T follicular helper cell (primary cell): ENCODE results near the gene COL7A1.

Experiments
- DNase-seq: peaks from one replicate; pipeline ENCODE4 v3.0.0-alpha.2; 2020; ENCODE audit warnings: low read depth

Gene COL7A1

GRCh38 chr3:48591886-48592518, 3.1 kb downstream of the COL7A1 start:
- DNase-seq: no peak

GRCh38 chr3:48591436-48591835, 3.7 kb downstream of the COL7A1 start:
- no peak for DNase-seq

GRCh38 chr3:48588230-48588629, 6.9 kb downstream of the COL7A1 start:
- DNase-seq: no peak

GRCh38 chr3:48587686-48588085, 7.4 kb downstream of the COL7A1 start:
- no peak for DNase-seq

- no peak for DNase-seq
Observed at GRCh38 chr3:48585411-48585810, 9.7 kb downstream of the COL7A1 start.

GRCh38 chr3:48584836-48585235, 10.3 kb downstream of the COL7A1 start:
- no peak for DNase-seq

GRCh38 chr3:48581621-48582481, 13.3 kb downstream of the COL7A1 start:
- no peak for DNase-seq

- DNase-seq: no peak
Observed at GRCh38 chr3:48576647-48577046, 18.5 kb downstream of the COL7A1 start.

GRCh38 chr3:48575366-48575765, 19.8 kb downstream of the COL7A1 start:
- no peak for DNase-seq

GRCh38 chr3:48573973-48574585, 21.1 kb downstream of the COL7A1 start:
- DNase-seq: no peak

- no peak for DNase-seq
Observed at GRCh38 chr3:48572517-48572916, 22.6 kb downstream of the COL7A1 start.

GRCh38 chr3:48571938-48572337, 23.2 kb downstream of the COL7A1 start:
- no peak for DNase-seq

- no peak for DNase-seq
Observed at GRCh38 chr3:48569808-48570450, 25.2 kb downstream of the COL7A1 start.

- DNase-seq: no peak
Observed at GRCh38 chr3:48569400-48569799, 25.7 kb downstream of the COL7A1 start.

- no peak for DNase-seq
Observed at GRCh38 chr3:48568476-48568875, 26.7 kb downstream of the COL7A1 start.

- no peak for DNase-seq
Observed at GRCh38 chr3:48567500-48567899, 27.6 kb downstream of the COL7A1 start.

GRCh38 chr3:48567090-48567489, 28.0 kb downstream of the COL7A1 start:
- no peak for DNase-seq

GRCh38 chr3:48566401-48566760, 28.7 kb downstream of the COL7A1 start:
- DNase-seq: no peak

GRCh38 chr3:48565591-48566400, 29.3 kb downstream of the COL7A1 start:
- no peak for DNase-seq

GRCh38 chr3:48565186-48565585, 29.9 kb downstream of the COL7A1 start:
- DNase-seq: no peak

- no peak for DNase-seq
Observed at GRCh38 chr3:48564667-48565066, 30.5 kb downstream of the COL7A1 start.

- no peak for DNase-seq
Observed at GRCh38 chr3:48564022-48564421, 31.1 kb downstream of the COL7A1 start.
